ENCODE measurements around the gene EFNA4. TPM values are rescaled to one million over a fixed set of nuclear protein-coding genes. Genes with fewer than 3 reads are reported as not detected.

EFNA4 gene
- total RNA-seq, 1 experiment from 2014 or later, result 20.3 TPM

Other genes starting within 250 kb of the EFNA4 start
- 0.10 and 0.36 TPM in 2 replicates for gene KCNN3, start 193.5 kb upstream of the EFNA4 start, total RNA-seq (2014; rRNA removed; shearing (Covaris generic))
- 13.9 and 14.3 TPM in 2 replicates for gene PMVK, start 127.0 kb upstream of the EFNA4 start, total RNA-seq (2014; rRNA removed; shearing (Covaris generic))
- gene PBXIP1, start 107.6 kb upstream of the EFNA4 start, total RNA-seq (2014; rRNA removed; shearing (Covaris generic)), result 51.0 and 89.4 TPM in 2 replicates
- gene PYGO2, start 102.0 kb upstream of the EFNA4 start, total RNA-seq (2014; rRNA removed; shearing (Covaris generic)), result 27.1 and 27.5 TPM in 2 replicates
- 292 and 357 TPM in 2 replicates for gene SHC1, start 93.0 kb upstream of the EFNA4 start, total RNA-seq (2014; rRNA removed; shearing (Covaris generic))
- 312 and 369 TPM in 2 replicates for gene CKS1B, start 89.1 kb upstream of the EFNA4 start, total RNA-seq (2014; rRNA removed; shearing (Covaris generic))
- gene FLAD1, start 80.4 kb upstream of the EFNA4 start, total RNA-seq (2014; rRNA removed; shearing (Covaris generic)), result 63.5 and 65.9 TPM in 2 replicates
- not detected in 2 replicates for gene LENEP, start 70.2 kb upstream of the EFNA4 start, total RNA-seq (2014; rRNA removed; shearing (Covaris generic))
- gene ZBTB7B, start 60.9 kb upstream of the EFNA4 start, total RNA-seq (2014; rRNA removed; shearing (Covaris generic)), result 27.3 and 29.5 TPM in 2 replicates
- gene DCST2, start 30.0 kb upstream of the EFNA4 start, total RNA-seq (2014; rRNA removed; shearing (Covaris generic)), result 0.90 TPM in 1 of 2 replicates, not detected in the other
- gene DCST1, start 29.9 kb upstream of the EFNA4 start, total RNA-seq (2014; rRNA removed; shearing (Covaris generic)), result not detected in 2 replicates
- 144 and 154 TPM in 2 replicates for gene ADAM15, start 12.4 kb upstream of the EFNA4 start, total RNA-seq (2014; rRNA removed; shearing (Covaris generic))
- 1.5 and 2.5 TPM in 2 replicates for gene EFNA3, start 15.1 kb downstream of the EFNA4 start, total RNA-seq (2014; rRNA removed; shearing (Covaris generic))
- gene EFNA1, start 64.1 kb downstream of the EFNA4 start, total RNA-seq (2014; rRNA removed; shearing (Covaris generic)), result 17.0 and 17.9 TPM in 2 replicates
- 30.4 and 39.8 TPM in 2 replicates for gene SLC50A1, start 72.1 kb downstream of the EFNA4 start, total RNA-seq (2014; rRNA removed; shearing (Covaris generic))
- 37.4 and 116 TPM in 2 replicates for gene DPM3, start 76.8 kb downstream of the EFNA4 start, total RNA-seq (2014; rRNA removed; shearing (Covaris generic))
- 122 and 126 TPM in 2 replicates for gene KRTCAP2, start 109.6 kb downstream of the EFNA4 start, total RNA-seq (2014; rRNA removed; shearing (Covaris generic))
- 1.1 and 3.4 TPM in 2 replicates for gene TRIM46, start 110.1 kb downstream of the EFNA4 start, total RNA-seq (2014; rRNA removed; shearing (Covaris generic))
- gene THBS3, start 144.2 kb downstream of the EFNA4 start, total RNA-seq (2014; rRNA removed; shearing (Covaris generic)), result 11.3 and 24.6 TPM in 2 replicates
- 85.8 and 110 TPM in 2 replicates for gene MTX1, start 145.0 kb downstream of the EFNA4 start, total RNA-seq (2014; rRNA removed; shearing (Covaris generic))
- gene ENTREP3, start 191.7 kb downstream of the EFNA4 start, total RNA-seq (2014; rRNA removed; shearing (Covaris generic)), result 10.7 and 11.4 TPM in 2 replicates
- 136 and 169 TPM in 2 replicates for gene SCAMP3, start 198.6 kb downstream of the EFNA4 start, total RNA-seq (2014; rRNA removed; shearing (Covaris generic))
- 13.9 and 21.6 TPM in 2 replicates for gene CLK2, start 209.8 kb downstream of the EFNA4 start, total RNA-seq (2014; rRNA removed; shearing (Covaris generic))
- 0.98 and 1.0 TPM in 2 replicates for gene HCN3, start 213.7 kb downstream of the EFNA4 start, total RNA-seq (2014; rRNA removed; shearing (Covaris generic))
- not detected in 2 replicates for gene PKLR, start 237.7 kb downstream of the EFNA4 start, total RNA-seq (2014; rRNA removed; shearing (Covaris generic))
- 304 and 375 TPM in 2 replicates for gene FDPS, start 245.1 kb downstream of the EFNA4 start, total RNA-seq (2014; rRNA removed; shearing (Covaris generic))